NCI-H1694 treated with DMSO at 0.1 percent for 48 hours (cell line): ENCODE data around the gene HOXC10.
A peak's percentile ranks its signal among the peaks of the same experiment; 100 is the strongest.

Source experiments
- DNase-seq: peaks from one replicate; lab custom pipeline; 2025; lab: John Stamatoyannopoulos, UW

The HOXC10 gene

DNA sequence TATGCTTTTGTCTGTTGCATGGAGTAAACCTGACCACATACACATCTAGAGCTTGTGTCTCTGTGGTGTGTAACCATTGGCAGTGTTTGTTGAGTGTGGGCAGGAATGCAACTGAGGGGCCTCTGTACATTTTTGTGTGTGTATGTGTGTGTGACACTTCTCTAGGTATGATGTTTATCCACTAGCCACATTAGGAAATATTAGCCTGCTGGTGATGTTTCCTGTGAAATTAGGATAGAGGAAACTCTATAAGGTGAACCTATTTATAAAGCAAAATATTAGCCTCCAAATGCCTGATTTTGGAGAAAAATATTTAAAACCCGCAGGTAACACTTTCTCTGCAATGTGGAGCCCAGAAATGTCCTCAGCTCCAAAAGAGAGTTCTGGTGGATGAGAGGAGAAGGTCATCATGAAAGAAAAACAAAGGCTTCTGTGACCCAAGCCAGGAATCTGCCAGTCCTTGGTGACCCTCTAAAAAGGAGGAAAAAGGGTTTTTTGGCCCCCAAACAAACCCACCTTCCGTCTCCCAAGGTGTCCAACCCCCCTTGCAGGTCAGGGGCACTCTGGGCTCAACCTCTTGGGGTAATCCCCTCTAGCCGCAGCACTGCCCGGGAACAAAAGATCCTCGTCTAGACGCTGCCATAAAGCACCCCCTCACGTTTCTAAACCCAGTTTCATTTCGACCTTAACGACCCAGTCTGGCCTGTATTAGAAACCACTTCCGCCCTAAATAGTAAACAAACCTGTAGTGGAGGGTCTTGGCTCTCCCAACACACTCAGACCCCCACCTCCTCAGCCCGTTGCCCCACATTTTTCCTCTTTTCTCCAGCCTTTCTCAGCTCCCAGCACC is 7.1 kb upstream of the HOXC10 start:
- no peak for DNase-seq

DNA sequence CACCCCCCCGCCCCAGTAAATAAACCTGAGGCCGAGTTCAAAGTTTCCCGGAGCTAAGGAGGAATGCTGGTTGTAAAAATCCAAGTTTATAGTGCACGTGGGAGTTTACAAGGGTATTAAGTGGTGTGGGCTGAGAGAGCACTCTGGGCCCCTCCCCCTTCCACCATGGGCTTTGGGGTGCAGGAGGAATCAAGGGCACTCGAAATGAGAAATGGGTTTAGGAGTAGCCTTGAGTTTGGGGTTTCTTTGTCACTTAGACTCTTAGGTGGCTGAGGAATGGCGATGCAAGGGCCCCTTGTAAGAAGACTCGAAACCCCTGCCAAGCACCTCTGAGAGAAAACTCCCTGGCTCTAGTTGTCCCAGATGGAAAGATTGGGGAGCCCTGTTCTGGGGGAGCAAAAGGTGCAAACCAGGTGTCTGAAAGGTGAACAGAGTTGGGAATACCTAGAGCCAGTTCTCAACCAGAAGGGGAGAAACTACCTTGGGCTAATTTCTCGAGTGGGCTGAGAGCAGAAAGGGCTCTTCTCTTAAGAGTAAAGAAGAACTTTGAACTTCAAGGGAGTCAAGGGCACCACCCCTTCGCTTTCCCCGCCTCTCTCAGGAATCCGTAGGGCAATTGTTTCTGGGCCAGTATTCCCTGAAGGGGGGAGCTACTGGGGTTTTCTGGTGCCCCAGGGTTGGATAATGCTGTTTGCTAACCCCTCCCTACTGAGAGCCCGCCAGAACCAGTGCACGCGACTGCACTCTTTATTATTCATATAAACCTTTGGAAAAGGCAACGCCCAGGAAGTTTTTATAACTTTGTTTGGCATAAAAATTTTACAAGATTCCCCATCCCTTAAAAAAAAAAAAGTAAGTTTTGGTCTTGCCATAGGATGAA is 6.2 kb upstream of the HOXC10 start:
- DNase-seq, result no peak

DNA sequence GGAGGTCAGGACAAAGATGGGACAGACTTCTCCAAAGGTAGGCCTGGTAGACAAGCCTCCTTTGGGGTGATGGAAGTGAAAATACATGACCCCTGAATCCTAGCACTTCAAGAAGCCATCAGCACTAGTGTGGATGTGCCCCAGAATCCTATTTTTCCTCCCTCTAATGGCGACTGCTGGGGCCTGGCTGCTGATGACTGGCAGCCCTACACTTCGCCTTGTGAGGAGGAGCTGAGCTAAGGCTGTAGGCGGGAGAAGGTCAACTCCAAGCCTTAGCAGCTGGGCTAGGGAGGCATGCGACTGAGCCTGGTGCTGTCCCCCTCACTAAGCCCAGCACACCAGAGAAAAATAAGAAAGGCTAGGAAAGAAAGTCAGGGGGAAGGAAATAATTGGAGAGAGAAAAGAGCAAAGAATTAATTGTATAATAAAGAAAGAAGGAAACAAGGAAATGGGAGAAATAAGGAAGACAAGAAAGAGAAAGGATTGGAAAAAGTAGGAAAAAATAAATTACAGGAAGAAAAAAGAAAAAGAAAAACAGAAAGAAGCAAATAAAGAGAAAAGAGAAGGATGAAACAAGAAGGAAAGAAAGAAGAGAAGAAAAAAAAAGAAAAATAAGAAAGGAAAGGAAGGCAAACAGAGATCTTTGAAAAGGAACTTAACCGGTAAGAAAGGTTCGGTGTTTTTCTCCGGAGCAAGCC is 4.7 kb upstream of the HOXC10 start:
- DNase-seq, result no peak

DNA sequence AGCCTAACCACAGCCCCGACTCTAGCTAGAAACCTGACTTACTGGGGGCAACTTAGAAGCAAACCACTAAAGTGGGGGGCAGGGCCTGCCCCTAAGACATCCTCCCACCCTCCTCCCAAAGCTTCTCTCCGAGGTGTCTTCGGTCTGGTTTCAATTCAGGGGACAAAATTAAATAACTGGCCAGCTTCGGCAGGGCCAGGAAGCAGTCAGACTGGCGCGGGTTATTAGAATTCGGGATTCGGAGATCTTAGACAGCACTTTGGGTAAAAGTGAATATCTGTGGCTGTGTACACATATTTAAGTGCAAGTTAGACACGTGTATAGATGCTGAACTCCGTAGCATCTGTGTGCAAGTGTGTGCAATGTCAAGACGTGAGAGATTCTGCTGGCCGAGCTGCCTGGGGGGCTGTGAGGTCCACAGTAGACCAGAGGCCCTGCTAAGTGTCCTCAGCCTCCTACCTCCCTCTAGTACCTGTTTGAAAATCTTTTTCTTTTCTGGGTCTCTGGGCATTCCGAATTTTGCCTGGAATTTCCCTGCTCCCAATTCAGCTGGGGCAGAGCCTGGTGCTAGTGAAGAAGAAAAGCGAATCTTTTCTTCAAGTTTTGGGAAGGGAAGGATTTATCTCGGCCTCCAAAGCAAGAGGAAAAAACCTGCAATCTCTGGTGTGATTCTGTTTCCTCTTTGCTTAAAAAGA is 4.0 kb upstream of the HOXC10 start:
- DNase-seq, result no peak

DNA sequence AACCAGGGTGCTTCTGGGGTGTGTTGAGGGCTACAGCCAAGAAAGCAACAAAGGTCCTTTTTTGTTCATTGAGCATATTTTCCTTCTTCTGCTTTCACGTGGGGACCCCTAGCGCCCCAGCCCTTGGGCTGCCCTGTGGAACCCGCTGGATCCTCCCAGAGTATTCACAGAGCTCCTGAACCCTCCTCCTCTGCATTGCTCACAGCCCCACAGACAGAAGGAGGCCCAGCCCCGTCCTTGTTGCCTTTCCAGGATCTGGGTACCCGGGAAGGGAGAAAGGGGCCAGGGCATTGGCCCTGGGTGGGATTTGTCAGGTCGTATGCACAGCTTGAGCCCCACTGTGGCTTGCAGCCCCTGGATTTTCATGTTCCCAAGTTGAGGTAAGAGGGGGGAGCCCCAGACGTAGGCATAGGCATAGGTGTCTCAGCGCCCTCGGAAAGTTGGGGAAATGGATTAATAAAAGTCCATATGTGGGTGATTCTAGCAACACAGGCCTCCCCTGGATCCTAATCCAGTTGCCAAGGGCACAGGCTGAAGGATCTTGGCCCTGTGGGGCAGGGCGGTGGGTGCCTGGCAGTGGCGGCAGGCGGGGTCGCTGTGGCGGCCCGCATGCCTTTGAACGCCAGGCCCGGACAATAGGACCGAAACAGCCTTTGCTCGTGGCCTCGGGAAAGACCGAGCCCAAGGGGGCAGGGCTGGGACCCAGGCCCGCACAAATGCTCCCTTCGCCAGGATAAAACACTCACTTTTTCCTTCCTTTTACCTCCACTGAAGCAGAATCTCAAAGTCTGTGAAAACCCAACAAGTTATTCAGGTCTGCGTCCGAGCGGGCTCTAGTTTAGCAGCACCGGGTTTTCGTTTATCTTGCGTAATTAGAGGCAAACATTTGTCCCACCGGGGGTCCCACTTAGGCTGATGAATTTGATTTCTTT is 3.0 kb upstream of the HOXC10 start:
- no peak for DNase-seq

DNA sequence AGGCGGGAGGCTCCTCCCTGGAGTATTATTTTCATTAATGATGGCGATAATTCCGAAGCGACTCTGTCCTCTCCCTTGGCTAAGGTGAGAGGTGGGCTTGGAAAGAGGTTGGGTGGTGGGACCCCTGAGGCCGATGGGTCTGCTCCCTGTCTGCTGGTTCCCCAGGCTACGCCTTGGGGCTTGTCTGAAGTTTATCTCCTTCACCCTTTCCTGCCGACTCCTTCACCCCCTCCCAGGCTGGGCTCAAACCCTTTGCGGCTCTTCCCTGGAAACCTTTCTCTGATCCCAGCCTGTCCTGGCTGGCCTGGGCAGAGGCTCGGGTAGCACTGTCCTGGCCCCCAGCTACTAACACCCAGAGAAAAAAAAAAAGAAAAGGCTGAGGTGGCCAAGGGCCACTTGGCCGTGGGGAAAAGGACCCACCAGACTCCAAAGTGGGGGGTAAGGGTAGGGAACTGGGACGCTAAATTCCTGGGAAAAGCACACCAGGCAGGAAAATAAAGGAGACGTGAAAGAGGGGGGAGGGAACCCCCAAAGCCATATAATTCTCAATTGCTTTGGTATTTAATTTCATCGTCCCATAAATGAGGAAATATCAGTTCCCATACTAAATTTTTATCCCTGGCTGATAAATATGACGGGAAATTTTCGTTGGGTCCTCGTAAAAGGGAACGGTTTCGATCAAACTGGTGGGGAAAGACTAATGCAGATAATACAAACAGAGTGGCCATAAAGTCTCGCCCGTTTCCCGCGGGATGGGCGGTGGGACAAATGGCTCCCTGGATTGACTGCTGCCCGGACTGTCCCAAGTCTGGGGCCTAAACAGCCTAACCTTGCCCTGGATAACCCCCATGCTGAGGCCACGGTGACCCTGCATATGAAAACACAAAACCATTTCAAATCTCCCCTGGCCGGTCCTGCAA is 2.0 kb upstream of the HOXC10 start:
- DNase-seq, result no peak

DNA sequence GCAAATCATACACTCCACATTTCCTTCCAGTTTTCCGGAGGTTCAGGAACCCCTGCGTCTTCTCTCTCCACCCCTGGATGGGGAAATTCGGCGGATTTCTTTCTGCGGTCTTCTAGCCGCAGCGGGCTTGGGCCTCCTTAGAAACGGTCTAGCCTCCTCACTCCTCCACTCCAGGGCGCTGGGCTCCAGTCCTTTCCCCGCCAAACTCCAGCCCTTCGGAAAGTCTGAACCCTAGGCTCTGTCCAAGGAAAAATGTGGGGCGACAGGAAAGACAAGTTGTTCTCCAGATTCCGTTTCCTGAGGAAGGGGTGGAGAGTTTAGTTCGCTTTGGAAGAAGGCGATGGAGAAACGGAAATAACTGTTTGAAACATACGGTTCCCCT is 1.4 kb upstream of the HOXC10 start:
- DNase-seq, result no peak

DNA sequence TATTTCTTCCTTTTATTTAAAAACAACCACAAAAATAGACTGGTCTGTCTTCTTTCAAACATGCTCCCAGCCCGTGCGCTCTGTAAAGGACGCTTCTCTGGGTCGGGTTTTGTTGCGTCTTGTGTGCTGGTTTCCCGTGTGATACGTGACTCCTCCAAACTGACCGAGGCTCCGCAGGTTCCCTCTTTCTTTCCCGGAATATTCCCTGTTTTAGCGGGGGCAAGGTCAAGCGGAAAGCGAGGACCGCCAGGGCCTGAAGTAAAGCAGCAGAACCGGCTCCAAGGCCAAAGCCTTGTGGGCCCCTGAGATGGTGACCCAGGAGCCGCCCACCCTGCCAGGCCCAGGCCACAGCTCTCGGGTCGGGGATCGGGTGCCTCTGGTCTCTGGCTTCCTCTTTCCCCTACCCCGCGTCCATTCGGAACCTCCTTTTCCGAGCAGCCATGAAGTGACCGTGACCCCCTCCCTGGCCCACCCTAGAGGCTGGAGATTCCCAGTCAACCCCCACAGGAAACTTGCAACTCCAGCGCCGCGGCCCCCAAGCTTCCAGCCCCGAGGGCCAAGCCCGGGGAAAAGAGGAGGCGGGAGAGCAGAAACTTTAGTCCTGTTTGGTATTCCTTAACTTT is 885 bp upstream of the HOXC10 start:
- DNase-seq, result no peak

DNA sequence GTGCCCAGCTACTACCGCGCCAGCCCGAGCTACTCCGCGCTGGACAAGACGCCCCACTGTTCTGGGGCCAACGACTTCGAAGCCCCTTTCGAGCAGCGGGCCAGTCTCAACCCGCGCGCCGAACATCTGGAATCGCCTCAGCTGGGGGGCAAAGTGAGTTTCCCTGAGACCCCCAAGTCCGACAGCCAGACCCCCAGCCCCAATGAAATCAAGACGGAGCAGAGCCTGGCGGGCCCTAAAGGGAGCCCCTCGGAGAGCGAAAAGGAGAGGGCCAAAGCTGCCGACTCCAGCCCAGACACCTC is 697 bp downstream of the HOXC10 start:
- no peak for DNase-seq

DNA sequence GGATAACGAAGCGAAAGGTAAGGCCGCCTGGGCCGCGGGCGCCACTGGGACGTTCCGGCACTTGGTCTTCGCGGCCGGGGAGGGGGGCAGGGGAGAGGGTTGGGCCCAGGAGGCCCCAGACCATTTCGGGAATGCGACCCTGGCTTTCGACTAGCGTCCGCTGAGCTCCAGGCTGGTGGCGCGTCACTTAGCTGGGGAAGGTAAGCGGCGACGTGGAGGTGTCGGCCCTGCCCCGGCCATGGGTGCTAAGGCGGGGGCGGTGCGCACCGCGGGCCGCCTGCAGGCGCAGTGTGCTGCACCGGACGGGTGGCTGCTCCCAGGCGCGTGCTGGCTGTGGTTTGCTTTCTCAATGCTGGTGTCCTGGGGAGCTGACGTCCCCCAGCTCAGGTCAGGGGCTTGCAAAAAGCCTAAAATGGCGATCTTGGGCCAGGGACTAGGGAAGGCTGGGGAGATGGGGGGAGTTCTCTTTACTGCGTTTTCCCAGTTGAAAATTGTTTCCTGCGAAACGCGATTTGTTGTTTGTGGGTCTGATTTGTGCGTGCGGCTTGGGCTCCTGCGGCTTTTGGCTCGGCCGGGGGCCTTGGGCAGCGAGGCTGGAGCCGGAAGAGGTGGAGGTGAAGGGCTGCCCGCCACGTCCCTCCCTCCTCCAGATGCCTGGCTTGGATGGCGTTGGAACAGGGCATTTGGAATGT is 1.2 kb downstream of the HOXC10 start:
- DNase-seq, result no peak

DNA sequence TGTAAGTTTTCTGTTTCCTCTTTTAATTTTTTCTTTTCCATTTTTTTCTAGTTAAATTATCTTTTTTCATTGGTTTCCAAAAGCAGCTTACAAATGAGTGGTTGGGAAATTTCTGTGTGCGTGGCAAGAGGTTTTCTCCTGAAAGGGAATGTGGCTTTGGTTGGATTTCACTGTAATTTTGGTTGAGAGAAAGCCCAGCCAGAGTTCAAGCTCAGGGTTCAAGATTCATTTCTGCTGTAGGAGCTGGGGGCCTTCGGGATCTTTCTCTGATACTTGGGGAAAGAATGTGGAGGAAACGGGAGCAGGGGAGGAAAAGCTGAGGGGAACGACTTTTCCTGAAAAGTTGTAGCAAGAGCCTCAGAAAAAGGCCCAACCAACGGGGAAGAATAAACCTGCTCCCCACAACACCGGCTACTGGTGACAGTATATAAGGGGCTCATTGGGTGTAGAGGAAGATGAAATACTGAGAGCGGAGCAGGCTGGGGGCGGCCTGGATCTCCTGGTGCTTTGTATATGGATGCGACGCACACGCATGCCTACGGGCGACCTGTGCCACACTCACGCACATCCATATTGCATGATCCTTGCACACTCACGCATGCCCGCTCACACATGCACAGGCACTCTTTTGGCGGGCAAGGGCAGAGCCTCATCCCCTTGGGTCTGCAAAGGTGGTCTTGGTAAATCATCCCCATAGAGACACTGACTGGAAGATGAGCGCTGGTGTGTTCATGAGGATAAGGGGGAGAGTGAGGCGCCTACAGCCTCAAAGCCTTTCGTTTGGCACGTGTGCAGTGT is 1.9 kb downstream of the HOXC10 start:
- no peak for DNase-seq

DNA sequence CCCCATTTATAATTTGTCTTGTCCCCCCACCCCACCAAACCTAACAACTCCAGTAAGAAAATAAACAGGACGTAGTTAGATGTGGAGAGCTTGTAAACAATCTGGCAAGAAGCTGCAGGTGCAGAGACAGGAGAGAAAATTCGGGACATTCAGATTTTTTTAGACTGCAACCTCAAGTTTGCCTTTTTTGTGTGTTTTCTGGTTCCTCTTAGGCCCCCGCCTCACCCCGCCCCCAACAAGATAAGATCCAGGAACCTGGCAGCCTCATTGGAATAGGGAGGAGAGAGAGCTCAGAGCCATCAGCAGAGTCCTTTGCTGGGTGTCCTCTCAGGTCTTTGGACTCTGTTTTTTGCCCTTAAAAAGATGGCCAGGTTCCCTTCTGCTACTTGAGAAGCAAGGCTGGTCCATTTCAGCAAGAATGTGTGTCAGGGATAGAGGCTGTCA is 2.9 kb downstream of the HOXC10 start:
- DNase-seq, result no peak

DNA sequence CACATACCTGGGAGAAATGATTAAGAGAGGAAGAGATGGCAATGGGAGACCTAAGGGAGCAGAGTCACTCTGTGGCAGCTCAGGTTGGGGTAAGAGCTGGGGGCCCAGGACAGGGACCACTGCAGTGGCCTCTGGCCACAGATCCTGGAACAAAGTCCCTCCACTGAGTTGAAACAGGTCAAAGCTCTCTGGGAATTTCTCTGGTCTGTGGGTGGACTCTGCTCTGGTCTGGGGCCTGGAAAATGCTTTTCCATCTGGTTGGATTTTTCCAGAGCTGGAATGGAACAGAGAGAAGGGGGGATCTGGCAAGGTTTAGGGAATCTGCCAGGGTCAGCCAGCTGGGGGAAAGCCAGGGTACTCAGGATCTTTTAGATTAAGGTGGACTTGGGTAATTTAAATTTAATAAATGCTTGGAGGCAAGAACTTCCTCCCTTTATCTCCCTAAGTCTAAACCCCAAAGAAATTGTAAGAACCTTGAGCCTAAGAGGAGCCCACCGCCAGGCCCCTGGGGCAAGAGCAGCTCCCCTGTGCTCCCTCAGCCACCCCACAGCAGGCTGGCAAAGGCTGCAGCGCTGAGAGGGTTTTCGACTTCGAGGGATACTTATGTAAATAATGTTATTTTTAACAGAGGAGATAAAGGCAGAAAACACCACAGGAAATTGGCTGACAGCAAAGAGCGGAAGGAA is 3.7 kb downstream of the HOXC10 start:
- DNase-seq, result no peak

DNA sequence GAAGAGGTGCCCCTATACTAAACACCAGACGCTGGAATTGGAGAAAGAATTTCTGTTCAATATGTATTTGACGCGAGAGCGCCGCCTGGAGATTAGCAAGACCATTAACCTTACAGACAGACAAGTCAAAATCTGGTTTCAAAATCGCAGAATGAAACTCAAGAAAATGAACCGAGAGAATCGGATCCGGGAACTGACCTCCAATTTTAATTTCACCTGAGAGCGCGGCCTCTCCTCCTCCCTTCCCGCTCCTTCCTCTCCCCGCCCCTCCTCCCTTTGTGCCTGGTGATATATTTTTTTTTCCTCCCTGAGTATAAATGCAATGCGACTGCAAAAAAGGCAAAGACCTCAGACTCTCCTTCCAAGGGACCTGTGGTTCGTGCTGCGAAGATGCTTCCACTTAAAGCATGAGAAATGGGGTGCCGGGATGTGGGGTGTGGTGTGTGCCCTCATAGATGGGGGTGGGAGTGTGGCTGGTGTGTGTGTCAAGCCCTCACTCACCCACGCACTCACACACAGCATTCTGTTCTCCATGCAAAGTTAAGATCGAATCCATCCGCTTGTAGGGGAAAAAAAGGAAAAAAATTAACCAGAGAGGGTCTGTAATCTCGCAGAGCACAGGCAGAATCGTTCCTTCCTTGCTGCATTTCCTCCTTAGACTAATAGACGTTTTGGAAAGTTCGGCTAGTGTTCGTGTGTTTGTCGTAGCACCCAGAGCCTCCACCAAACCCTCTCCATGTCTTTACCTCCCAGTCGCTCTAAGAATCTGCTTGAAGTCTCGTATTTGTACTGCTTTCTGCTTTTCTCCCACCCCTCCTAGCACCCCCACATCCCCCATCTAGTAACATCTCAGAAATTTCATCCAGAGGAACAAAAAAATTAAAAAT is 4.5 kb downstream of the HOXC10 start:
- DNase-seq, result peak; percentile 49

DNA sequence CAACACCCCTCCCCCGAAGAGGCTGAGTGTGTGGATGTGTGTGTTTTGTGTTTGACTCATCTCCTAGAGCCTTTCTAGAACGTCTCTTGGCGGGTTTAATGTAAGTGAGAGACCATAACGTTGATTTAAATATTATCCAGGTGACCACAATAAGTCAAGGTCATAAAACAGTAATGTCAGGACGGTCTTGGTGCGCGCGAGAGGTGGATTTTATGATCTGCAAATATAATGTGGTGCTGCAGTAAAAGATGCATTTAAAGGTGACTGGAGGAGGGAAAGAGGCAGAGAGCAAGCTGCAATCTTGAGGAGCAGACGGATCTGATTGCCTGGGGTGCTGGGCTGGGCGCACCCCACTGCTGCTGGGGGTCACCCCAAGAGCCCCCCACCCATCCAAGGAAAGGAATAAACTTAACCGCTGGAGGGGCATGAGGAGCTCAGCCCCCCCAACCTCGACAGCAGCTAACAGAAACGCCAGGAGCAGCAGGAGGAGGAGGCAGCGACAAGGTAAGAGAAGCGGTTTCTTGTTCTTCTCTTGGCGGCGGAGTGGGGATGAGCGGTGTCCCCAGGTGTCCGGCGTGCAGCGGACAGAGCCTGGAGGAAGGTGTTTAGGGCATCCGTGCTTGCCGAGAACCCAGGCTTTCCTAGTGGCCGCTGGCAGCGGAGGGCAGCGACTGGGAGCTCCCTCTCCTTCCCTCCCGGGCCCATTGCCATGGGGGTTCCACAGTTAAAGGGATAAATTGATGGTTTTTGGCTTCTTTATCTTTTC is 5.5 kb downstream of the HOXC10 start:
- no peak for DNase-seq

DNA sequence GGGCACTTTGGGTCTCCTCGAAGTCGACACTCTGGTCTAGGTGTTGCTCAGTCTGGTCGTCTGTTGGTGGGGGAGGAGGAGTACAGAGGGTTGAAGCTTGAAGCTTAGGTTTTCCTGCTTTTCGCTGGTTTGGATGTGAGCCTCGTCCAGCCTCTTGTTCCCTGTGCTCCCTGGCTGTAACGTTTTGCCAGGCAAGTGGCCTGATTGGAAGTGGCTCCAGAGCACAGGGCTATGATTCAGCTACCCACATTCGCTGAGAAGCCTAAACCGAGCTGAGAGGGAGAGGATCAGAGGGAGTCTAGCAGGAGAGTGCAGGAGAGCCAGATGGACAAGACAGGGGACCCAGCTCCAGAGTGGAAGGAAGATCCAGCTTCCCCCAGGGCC is 6.1 kb downstream of the HOXC10 start:
- DNase-seq, result no peak
